OCI-LY1 (cell line): Measurements from ENCODE around the gene PRTN3.

Source experiments
- CTCF ChIP-seq: fragments of 200-600 bp; sonication (generic), shearing (Covaris generic); IDR thresholded peaks from 2 replicates; pipeline ENCODE4 v1.5.1; 2017; ENCODE audit warnings: mild to moderate bottlenecking, antibody characterized with exemption, low read length, moderate library complexity, mixed read lengths
- EZH2 ChIP-seq: fragments of 200-600 bp; sonication (generic), shearing (Covaris generic); IDR thresholded peaks from 2 replicates; pipeline ENCODE4 v1.8.0; 2017; ENCODE audit warnings: borderline replicate concordance, mixed run types, mild to moderate bottlenecking, antibody characterized with exemption, low read length, moderate library complexity, mixed read lengths

- TF ChIP-seq CTCF (no peak), EZH2 (no peak)
These were observed 56.7 kb downstream of the PRTN3 start for GRCh38 chr19:897442-898039.
